Cardiac muscle cell (in vitro differentiated cells and primary cell): ENCODE data around the gene NUP37. TPM values are rescaled to one million over a fixed set of nuclear protein-coding genes. Genes with fewer than 3 reads are reported as not detected.

Source experiments
- DNase-seq, 2 donors: peaks; one replicate each; pipeline versions ENCODE4 v3.0.0 to v3.0.0-alpha.2; 2010 to 2017; ENCODE audit warnings: low read depth in 1 of 2, low spot score in 1 of 2
- H3K27ac ChIP-seq: fragments of 200-600 bp; sonication (generic); 2 replicates; pipeline ENCODE4 v1.5.1; 2016
- H3K27me3 ChIP-seq: fragments of 200-600 bp; sonication (generic); 2 replicates; pipeline ENCODE4 v1.6.0; 2016; ENCODE audit warnings: control low read depth
- H3K36me3 ChIP-seq: fragments of 200-600 bp; sonication (generic); 2 replicates; pipeline ENCODE4 v1.5.1; 2016; ENCODE audit warnings: control low read depth
- H3K4me1 ChIP-seq: fragments of 200-600 bp; sonication (generic); 2 replicates; pipeline ENCODE4 v1.8.1; 2017; ENCODE audit warnings: low read depth, mild to moderate bottlenecking, mixed run types
- H3K4me3 ChIP-seq: fragments of 200-600 bp; sonication (generic); 2 replicates; pipeline ENCODE4 v1.5.1; 2016; ENCODE audit warnings: mild to moderate bottlenecking
- H3K9me3 ChIP-seq: fragments of 200-600 bp; sonication (generic); 2 replicates; pipeline ENCODE4 v1.5.1; 2017; ENCODE audit warnings: low read depth, mild to moderate bottlenecking, control low read depth
- polyA plus RNA-seq: library from polyadenylated mRNA; unstranded; fragments of >200 nt; fragmentation: Nextera tagmentation; extraction: Ambion mirVana; gene quantifications from 2 replicates; pipeline ENCODE4 v1.2.1, GENCODE V29; 2016
- total RNA-seq: library from RNA; depleted of rRNA; stranded (reverse); fragments of >200 nt; gene quantifications from 2 replicates; pipeline ENCODE4 v1.2.3, GENCODE V29; 2016
- TF ChIP-seq, protein P1 (sequence below): IDR thresholded peaks from 2 replicates; pipeline ENCODE4 v1.5.1; 2012; ENCODE audit warnings: low read depth, mild to moderate bottlenecking, low read length

Gene NUP37
- total and polyA plus RNA-seq, 2 experiments from 2014 or later, result 45.5 to 46.4 TPM

DNA sequence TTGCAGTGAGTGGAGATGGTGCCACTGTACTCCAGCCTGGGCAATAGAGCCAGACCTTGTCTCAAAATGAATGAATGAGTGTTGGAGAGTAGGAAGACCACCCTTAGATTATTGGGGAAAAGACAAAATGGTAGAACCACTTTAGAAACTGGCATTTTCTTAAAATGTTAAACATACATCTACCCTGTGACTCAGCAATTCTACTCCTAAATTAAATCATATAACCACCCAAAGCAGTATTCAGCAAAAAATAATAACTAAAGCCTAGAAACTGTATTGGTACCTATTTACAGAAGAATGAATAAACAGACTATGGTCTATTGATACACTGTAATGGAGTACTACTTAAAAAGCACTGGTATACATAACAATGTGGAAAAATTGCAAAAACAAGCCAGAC is 9.1 kb downstream of the NUP37 start:
- Histone ChIP-seq H3K27me3 (no peaks in the 10 kb centered on the region), H3K9me3 (no peaks in the 10 kb centered on the region), H3K4me3 (no peak overlapping the region), H3K36me3 (peaks cover 24% of the 10 kb centered on the region), H3K27ac (no peak overlapping the region), H3K4me1 (no peaks in the 10 kb centered on the region)
- TF ChIP-seq, protein P1, sequence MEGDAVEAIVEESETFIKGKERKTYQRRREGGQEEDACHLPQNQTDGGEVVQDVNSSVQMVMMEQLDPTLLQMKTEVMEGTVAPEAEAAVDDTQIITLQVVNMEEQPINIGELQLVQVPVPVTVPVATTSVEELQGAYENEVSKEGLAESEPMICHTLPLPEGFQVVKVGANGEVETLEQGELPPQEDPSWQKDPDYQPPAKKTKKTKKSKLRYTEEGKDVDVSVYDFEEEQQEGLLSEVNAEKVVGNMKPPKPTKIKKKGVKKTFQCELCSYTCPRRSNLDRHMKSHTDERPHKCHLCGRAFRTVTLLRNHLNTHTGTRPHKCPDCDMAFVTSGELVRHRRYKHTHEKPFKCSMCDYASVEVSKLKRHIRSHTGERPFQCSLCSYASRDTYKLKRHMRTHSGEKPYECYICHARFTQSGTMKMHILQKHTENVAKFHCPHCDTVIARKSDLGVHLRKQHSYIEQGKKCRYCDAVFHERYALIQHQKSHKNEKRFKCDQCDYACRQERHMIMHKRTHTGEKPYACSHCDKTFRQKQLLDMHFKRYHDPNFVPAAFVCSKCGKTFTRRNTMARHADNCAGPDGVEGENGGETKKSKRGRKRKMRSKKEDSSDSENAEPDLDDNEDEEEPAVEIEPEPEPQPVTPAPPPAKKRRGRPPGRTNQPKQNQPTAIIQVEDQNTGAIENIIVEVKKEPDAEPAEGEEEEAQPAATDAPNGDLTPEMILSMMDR, result no peak
- DNase-seq, result no peak

- H3K36me3 ChIP-seq, result peaks cover 16% of the 10 kb centered on the region
- H3K4me3 ChIP-seq, result no peak overlapping the region
- H3K4me1 ChIP-seq, result no peaks in the 10 kb centered on the region
- TF ChIP-seq, protein P1, result no peak
- DNase-seq, result no peak
- no peaks in the 10 kb centered on the region for H3K27me3 ChIP-seq
- H3K27ac ChIP-seq, result no peak overlapping the region
- H3K9me3 ChIP-seq, result no peaks in the 10 kb centered on the region
Measured at GRCh38 chr12:102107970-102108369, 11.9 kb downstream of the NUP37 start.

GRCh38 chr12:102106905-102107304 is 13.0 kb downstream of the NUP37 start:
- Histone ChIP-seq H3K36me3 (peaks cover 16% of the 10 kb centered on the region), H3K4me1 (no peaks in the 10 kb centered on the region), H3K4me3 (no peak overlapping the region), H3K27me3 (no peaks in the 10 kb centered on the region), H3K27ac (no peak overlapping the region), H3K9me3 (no peaks in the 10 kb centered on the region)
- no peak for DNase-seq
- TF ChIP-seq, protein P1, result no peak

DNA sequence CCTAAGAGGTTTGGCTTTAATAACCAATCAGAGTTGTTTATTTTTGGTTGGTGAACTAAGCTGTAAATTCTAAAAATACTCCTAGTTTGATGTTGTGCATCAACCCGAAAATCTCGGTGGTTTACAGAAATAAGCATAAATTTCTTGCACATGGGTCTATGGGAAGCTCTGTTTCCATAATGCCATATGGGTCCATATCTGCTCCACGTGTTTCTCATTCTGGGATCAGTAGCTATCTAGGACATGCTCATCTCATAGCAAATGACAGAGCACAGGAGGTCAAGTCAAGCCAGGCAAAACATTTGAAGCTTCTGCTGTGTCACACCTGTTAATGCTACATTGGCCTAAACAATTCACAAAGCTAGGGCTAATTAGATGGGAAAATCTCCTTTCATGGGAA is 23.1 kb downstream of the NUP37 start:
- Histone ChIP-seq H3K4me3 (no peak overlapping the region), H3K27me3 (no peaks in the 10 kb centered on the region), H3K36me3 (peaks cover 6% of the 10 kb centered on the region), H3K4me1 (no peaks in the 10 kb centered on the region), H3K9me3 (no peaks in the 10 kb centered on the region), H3K27ac (no peak overlapping the region)
- no peak for DNase-seq
- TF ChIP-seq, protein P1, result no peak

DNA sequence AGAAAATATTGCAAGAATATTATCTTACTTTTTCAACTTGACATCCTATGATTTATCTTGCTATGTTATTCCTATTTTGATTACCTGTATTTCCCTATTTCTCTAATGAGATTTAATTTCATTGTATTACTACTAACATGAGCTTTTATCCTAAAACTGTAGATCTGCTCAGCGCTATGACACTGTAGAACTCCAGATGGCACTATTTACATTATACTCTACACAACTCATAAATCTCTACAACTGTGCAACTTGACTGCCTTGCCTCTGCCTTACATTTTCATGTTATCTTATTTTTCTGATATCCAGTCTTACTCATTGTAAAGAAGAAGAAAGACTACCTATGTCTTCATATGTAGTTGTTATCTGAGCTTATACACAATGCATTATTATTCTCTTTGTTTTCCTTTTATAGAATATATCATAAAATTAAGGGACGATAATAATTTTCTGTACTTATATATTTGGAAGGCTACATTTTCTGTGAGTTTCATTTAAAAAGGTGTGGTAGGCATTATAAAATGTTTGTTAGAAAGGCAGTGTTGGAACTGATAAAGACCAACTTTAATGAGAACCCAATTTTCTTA is 24.1 kb downstream of the NUP37 start:
- Histone ChIP-seq H3K27me3 (no peaks in the 10 kb centered on the region), H3K9me3 (no peaks in the 10 kb centered on the region), H3K4me1 (no peaks in the 10 kb centered on the region), H3K27ac (no peak overlapping the region), H3K4me3 (no peak overlapping the region), H3K36me3 (peaks cover 6% of the 10 kb centered on the region)
- TF ChIP-seq, protein P1, result peak; percentile 62
- peak; percentile 15 to 66 for DNase-seq
